Suprapubic skin (tissue), 4 donors: Measurements from ENCODE around the gene GAS6. TPM values are rescaled to one million over a fixed set of nuclear protein-coding genes. Genes with fewer than 3 reads are reported as not detected.

Experiments
- DNase-seq, 2 donors: peaks; one replicate each; pipeline ENCODE4 v3.0.0-alpha.2; 2019; ENCODE audit warnings: low spot score in 2 of 2
- H3K27ac ChIP-seq: fragments of 200-600 bp; sonication (generic); one replicate; pipeline ENCODE4 v1.5.1; 2019
- H3K27me3 ChIP-seq: fragments of 200-600 bp; sonication (generic); one replicate; pipeline ENCODE4 v1.5.1; 2019
- H3K36me3 ChIP-seq: fragments of 200-600 bp; sonication (generic); one replicate; pipeline ENCODE4 v1.5.1; 2019
- H3K4me1 ChIP-seq: fragments of 200-600 bp; sonication (generic); one replicate; pipeline ENCODE4 v1.5.1; 2019
- H3K4me3 ChIP-seq: fragments of 200-600 bp; sonication (generic); one replicate; pipeline ENCODE4 v1.5.1; 2019; ENCODE audit warnings: mild to moderate bottlenecking
- H3K9me3 ChIP-seq: fragments of 200-600 bp; sonication (generic); one replicate; pipeline ENCODE4 v1.5.1; 2019
- EP300 ChIP-seq: sonication (generic); formaldehyde crosslinking; IDR thresholded peaks from one replicate; pipeline ENCODE4 v1.6.1; 2017; ENCODE audit warnings: antibody characterized with exemption
- POLR2A ChIP-seq, 2 donors: fragments of 450-650 bp; IDR thresholded peaks; one replicate each; pipeline ENCODE4 v1.6.1; 2017; ENCODE audit warnings: antibody characterized with exemption in 2 of 2, mild to moderate bottlenecking in 2 of 2, moderate library complexity in 2 of 2
- POLR2AphosphoS5 ChIP-seq, 3 donors: sonication (generic); formaldehyde crosslinking; IDR thresholded peaks; one replicate each; pipeline ENCODE4 v1.6.1; 2017; ENCODE audit warnings: antibody characterized with exemption in 3 of 3
- WGBS: methylation state at CpG from one replicate; pipeline ENCODE4 v1.1.5; 2018; 5-methylcytosine and 5-hydroxymethylcytosine counted together
- total RNA-seq, 4 donors: library from RNA; depleted of rRNA; stranded (reverse); fragments of >200 nt; gene quantifications; one replicate each; pipeline ENCODE4 v1.1.0, GENCODE V29; 2016
- TF ChIP-seq, protein P1 (sequence below), 2 donors: fragments of 200-600 bp in 1 of 2; fragments of 450-650 bp in 1 of 2; sonication (generic) in 1 of 2; IDR thresholded peaks; one replicate each; pipeline ENCODE4 v1.5.1; 2016 to 2019; ENCODE audit warnings: antibody characterized with exemption in 2 of 2, mild to moderate bottlenecking in 1 of 2, moderate library complexity in 1 of 2

The GAS6 gene
- total RNA-seq, 4 donors from 2014 or later, result 175 to 286 (median 224) TPM

DNA sequence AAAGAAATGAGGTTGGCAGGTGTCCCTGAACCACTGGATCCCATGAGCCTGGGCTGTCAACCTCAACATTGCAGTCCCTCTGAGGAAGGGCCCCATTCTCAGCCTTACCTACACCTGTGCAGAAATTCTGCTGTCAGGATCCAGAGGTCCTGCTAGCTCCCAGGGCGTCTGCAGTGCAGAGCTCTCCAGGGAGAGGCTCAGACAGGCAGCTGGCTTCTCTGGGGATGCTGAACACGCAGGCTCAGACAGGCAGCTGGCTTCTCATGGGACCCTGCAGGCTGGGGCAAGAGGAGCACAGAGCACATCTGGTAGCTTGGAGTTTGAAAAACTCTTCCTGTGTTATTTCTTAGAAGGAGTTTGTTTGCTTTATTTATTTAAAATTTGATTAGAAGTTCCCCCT lies 53.9 kb downstream of the GAS6 start:
- H3K4me3 ChIP-seq, result no peak overlapping the region
- no peaks in the 10 kb centered on the region for H3K36me3 ChIP-seq
- 49% methylated on average over 2 of the region's 2 CpGs for WGBS
- H3K9me3 ChIP-seq, result no peaks in the 10 kb centered on the region
- no peak for DNase-seq
- no peaks in the 10 kb centered on the region for H3K27me3 ChIP-seq
- H3K4me1 ChIP-seq, result no peaks in the 10 kb centered on the region
- no peak for TF ChIP-seq POLR2AphosphoS5 (IDR thresholded peaks at IDR 0.05)
- TF ChIP-seq EP300, result no peak
- TF ChIP-seq, protein P1, sequence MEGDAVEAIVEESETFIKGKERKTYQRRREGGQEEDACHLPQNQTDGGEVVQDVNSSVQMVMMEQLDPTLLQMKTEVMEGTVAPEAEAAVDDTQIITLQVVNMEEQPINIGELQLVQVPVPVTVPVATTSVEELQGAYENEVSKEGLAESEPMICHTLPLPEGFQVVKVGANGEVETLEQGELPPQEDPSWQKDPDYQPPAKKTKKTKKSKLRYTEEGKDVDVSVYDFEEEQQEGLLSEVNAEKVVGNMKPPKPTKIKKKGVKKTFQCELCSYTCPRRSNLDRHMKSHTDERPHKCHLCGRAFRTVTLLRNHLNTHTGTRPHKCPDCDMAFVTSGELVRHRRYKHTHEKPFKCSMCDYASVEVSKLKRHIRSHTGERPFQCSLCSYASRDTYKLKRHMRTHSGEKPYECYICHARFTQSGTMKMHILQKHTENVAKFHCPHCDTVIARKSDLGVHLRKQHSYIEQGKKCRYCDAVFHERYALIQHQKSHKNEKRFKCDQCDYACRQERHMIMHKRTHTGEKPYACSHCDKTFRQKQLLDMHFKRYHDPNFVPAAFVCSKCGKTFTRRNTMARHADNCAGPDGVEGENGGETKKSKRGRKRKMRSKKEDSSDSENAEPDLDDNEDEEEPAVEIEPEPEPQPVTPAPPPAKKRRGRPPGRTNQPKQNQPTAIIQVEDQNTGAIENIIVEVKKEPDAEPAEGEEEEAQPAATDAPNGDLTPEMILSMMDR (IDR thresholded peaks at IDR 0.05), result no peak
- no peak for TF ChIP-seq POLR2A (IDR thresholded peaks at IDR 0.05)
- H3K27ac ChIP-seq, result no peak overlapping the region

DNA sequence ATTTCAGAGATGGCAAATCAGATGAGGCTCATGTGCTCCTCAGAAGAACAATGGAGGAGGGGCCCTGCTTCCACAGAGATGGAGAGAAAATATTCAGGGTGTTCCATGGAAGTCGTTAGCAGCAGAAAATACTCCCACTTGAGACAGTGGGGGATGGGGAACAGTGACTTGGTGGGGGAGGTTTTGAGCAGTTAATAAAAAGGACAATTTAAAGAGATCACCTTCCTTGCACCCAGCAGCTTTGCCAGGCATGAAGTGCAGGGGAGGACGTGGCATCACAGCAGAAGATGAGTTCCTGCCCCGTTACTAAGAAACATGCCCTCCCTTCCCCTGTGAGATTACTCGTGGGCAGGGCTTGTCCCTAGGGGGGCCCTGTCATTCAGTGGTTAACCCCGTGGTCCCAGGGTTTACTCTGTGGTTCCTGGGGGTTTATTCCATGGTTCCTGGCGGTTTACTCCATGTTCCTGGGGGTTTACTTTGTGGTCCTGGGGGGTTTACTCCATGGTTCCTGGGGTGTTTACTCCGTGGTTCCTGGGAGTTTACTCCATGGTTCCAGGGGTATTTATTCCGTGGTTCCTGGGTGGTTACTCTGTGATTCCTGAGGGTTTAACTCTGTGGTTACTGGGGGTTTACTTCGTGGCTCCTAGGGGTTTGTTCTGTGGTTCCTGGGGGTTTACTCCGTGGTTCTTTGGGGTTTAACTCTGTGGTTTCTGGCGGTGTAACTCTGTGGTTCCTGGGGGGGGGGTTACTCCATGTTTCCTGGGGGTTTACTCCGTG lies 55.6 kb downstream of the GAS6 start:
- Histone ChIP-seq H3K4me3 (no peak overlapping the region), H3K27ac (no peak overlapping the region), H3K36me3 (no peaks in the 10 kb centered on the region), H3K9me3 (no peaks in the 10 kb centered on the region), H3K27me3 (no peaks in the 10 kb centered on the region), H3K4me1 (no peaks in the 10 kb centered on the region)
- DNase-seq, result no peak
- TF ChIP-seq POLR2AphosphoS5 (IDR thresholded peaks at IDR 0.05), result no peak
- TF ChIP-seq POLR2A (IDR thresholded peaks at IDR 0.05), result no peak
- TF ChIP-seq EP300, result no peak
- TF ChIP-seq, protein P1 (IDR thresholded peaks at IDR 0.05), result no peak
- 81% methylated on average over 10 of the region's 12 CpGs for WGBS

DNA sequence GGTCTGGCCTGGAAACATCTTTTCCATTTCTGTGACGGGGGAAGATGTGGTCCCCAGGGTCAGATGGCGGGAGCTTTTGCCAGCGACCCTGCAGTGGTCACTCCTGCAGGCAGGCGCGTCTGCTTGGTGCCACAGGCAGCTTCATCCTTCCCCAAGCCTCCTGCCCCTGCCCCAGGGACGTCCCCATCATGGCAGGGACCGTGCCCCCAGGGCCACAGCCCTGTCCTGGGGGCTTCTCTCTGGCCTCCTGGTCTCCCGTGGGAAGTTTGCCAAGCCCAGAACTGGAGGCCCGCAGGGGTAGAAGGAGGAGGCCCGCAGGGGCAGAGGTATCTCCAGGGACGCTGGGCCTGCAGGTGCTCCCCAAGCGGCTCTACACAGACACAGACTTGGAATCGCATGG lies 57.4 kb downstream of the GAS6 start:
- DNase-seq, result no peak
- no peaks in the 10 kb centered on the region for H3K9me3 ChIP-seq
- 80% methylated on average over 1 of the region's 13 CpGs for WGBS
- H3K4me1 ChIP-seq, result peaks cover 10% of the 10 kb centered on the region
- TF ChIP-seq EP300, result no peak
- no peak for TF ChIP-seq POLR2AphosphoS5 (IDR thresholded peaks at IDR 0.05)
- TF ChIP-seq, protein P1 (IDR thresholded peaks at IDR 0.05), result no peak
- no peak for TF ChIP-seq POLR2A (IDR thresholded peaks at IDR 0.05)
- H3K27ac ChIP-seq, result no peak overlapping the region
- H3K27me3 ChIP-seq, result no peaks in the 10 kb centered on the region
- H3K4me3 ChIP-seq, result no peak overlapping the region
- H3K36me3 ChIP-seq, result no peaks in the 10 kb centered on the region

DNA sequence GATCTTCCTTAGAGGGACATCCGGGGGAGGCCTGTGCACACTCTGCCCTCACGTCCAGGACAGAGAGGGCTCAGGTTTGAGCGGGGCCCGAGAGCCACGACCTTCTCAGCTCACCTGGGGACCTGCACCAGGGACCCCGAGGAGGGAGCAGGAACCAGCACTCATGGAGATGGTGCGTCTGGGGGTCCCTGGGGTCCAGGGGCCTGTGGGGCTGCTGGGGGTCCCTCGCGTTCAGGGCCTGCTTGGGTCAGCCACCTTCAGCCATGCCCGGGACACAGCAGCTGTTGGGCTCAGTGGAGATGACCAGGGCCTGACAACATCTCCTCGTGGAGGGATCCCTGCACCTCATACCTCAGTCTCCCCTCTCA lies 57.8 kb downstream of the GAS6 start:
- Histone ChIP-seq H3K4me3 (no peak overlapping the region), H3K36me3 (no peaks in the 10 kb centered on the region), H3K9me3 (no peaks in the 10 kb centered on the region), H3K27ac (no peak overlapping the region), H3K27me3 (no peaks in the 10 kb centered on the region), H3K4me1 (peaks cover 14% of the 10 kb centered on the region)
- no peak for DNase-seq
- WGBS, result 73% methylated on average over 3 of the region's 11 CpGs
- TF ChIP-seq POLR2A (IDR thresholded peaks at IDR 0.05), result no peak
- TF ChIP-seq EP300, result no peak
- TF ChIP-seq POLR2AphosphoS5 (IDR thresholded peaks at IDR 0.05), result no peak
- TF ChIP-seq, protein P1 (IDR thresholded peaks at IDR 0.05), result no peak

DNA sequence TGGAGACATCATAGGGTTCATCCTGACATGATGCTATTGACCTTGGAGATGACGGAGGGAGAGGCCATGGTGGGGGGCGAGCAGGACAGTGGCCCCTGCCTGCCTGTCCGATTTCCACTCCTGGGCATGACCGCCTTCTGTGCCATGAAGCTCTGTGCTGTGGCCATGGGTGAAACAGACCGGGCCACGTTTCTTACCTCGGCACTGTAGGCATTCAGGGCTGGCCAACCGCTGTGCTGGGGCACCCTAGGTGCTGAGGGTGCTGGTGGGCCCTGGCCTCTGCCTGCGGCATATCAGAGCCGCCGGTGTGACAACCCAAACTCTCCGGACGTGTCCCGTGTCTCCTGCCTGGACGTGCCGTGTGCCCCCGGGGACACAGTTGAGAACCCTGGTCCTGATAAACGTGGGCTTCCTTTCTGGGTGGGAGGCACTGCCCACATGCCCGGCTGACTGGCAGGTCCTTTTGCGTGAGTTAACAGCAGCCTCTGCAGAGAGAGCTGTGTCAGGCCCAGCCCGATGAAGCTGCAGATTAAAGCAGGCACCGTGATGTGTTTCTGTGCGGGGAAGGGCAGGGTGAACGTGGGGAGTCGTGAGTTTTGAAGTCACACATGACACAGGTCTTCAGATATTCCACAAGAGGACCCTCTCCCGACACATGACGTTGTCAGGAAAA lies 58.3 kb downstream of the GAS6 start:
- WGBS, result 93% methylated on average over 18 of the region's 27 CpGs
- Histone ChIP-seq H3K4me1 (peaks cover 14% of the 10 kb centered on the region), H3K9me3 (no peaks in the 10 kb centered on the region), H3K36me3 (no peaks in the 10 kb centered on the region), H3K4me3 (no peak overlapping the region), H3K27ac (no peak overlapping the region), H3K27me3 (no peaks in the 10 kb centered on the region)
- TF ChIP-seq, protein P1 (IDR thresholded peaks at IDR 0.05), result no peak
- no peak for TF ChIP-seq POLR2AphosphoS5 (IDR thresholded peaks at IDR 0.05)
- TF ChIP-seq EP300, result no peak
- TF ChIP-seq POLR2A (IDR thresholded peaks at IDR 0.05), result no peak
- peak in 1 of 2 donors; percentile 40 for DNase-seq
